IMR-90 (cell line): Measurements from ENCODE around the gene CCND3. TPM values are rescaled to one million over a fixed set of nuclear protein-coding genes. Genes with fewer than 3 reads are reported as not detected.

Experiments used
- ATAC-seq: fragments of 200-7000 bp; cut with Tn5 transposase; 2 replicates; pipeline ENCODE4 v1.9.1; 2020; ENCODE audit warnings: low read depth, mild to moderate bottlenecking, moderate library complexity
- BruUV-seq: library from RNA; stranded (reverse); fragments of 400-500 nt; replicated peaks from 2 replicates; lab custom pipeline; 2021; lab: Mats Ljungman, UMichigan
- CTCF ChIA-PET: fragments of 300-600 bp; formaldehyde crosslinking; extraction: SDS; loops from one replicate; lab custom pipeline; 2021; ENCODE audit warnings: antibody characterized with exemption; lab: Yijun Ruan, JAX
- POLR2A ChIA-PET: fragments of 300-600 bp; sonication (Branson Sonifier 250); formaldehyde crosslinking; loops from one replicate; lab custom pipeline; 2022; ENCODE audit warnings: antibody characterized with exemption; ENCODE audit not compliant: unreplicated experiment; lab: Charles Lee
- DNase-seq: peaks from one replicate; pipeline ENCODE4 v3.0.0; 2013
- H2AFZ ChIP-seq: replicated peaks from 2 replicates; pipeline ENCODE3; 2013; ENCODE audit warnings: low read length, mild to moderate bottlenecking; ENCODE audit not compliant: poor library complexity
- H2AK5ac ChIP-seq: 2 replicates; pipeline ENCODE4 v1.6.1; 2013; ENCODE audit warnings: low read depth, low read length, inconsistent platforms
- H2AK9ac ChIP-seq: replicated peaks from 2 replicates; pipeline ENCODE3; 2013; ENCODE audit warnings: mild to moderate bottlenecking, low read depth, low read length, moderate library complexity; ENCODE audit not compliant: poor library complexity
- H2BK120ac ChIP-seq: 2 replicates; pipeline ENCODE4 v1.6.1; 2013; ENCODE audit warnings: low read depth, low read length, inconsistent platforms
- H2BK15ac ChIP-seq: 3 replicates; pipeline ENCODE4 v1.6.1; 2013; ENCODE audit warnings: low read depth, low read length, inconsistent platforms
- H2BK20ac ChIP-seq: 2 replicates; pipeline ENCODE4 v1.6.1; 2013; ENCODE audit warnings: low read depth, mild to moderate bottlenecking, inconsistent platforms, low read length, moderate library complexity
- H2BK5ac ChIP-seq: 2 replicates; pipeline ENCODE4 v1.6.1; 2013; ENCODE audit warnings: mild to moderate bottlenecking, low read depth, low read length, inconsistent platforms; ENCODE audit not compliant: poor library complexity, severe bottlenecking
- H3K14ac ChIP-seq: replicated peaks from 2 replicates; pipeline ENCODE4 v1.6.1; 2013; ENCODE audit warnings: low read depth, low read length, inconsistent platforms
- H3K18ac ChIP-seq: 2 replicates; pipeline ENCODE4 v1.6.1; 2013; ENCODE audit warnings: low read depth, low read length, control low read depth
- H3K23ac ChIP-seq: 2 replicates; pipeline ENCODE4 v1.6.1; 2013; ENCODE audit warnings: low read depth, low read length, inconsistent platforms
- H3K27ac ChIP-seq: 2 replicates; pipeline ENCODE4 v1.5.1; 2013; ENCODE audit warnings: mild to moderate bottlenecking, control low read depth, low read length; ENCODE audit not compliant: insufficient read depth
- H3K27me3 ChIP-seq: 2 replicates; pipeline ENCODE4 v1.6.1; 2013; ENCODE audit warnings: low read length; ENCODE audit not compliant: control insufficient read depth, insufficient read depth
- H3K36me3 ChIP-seq: 2 replicates; pipeline ENCODE4 v1.6.1; 2013; ENCODE audit warnings: low read length, mixed read lengths; ENCODE audit not compliant: control insufficient read depth, insufficient read depth
- H3K4ac ChIP-seq: 2 replicates; pipeline ENCODE4 v1.6.1; 2013; ENCODE audit warnings: low read depth, low read length, inconsistent platforms
- H3K4me1 ChIP-seq: 2 replicates; pipeline ENCODE4 v1.6.1; 2013; ENCODE audit warnings: low read length, mixed read lengths; ENCODE audit not compliant: control insufficient read depth, insufficient read depth
- H3K4me2 ChIP-seq: 2 replicates; pipeline ENCODE4 v1.6.1; 2013; ENCODE audit warnings: low read depth, mild to moderate bottlenecking, control low read depth, low read length, moderate library complexity
- H3K4me3 ChIP-seq: 2 replicates; pipeline ENCODE4 v1.5.1; 2013; ENCODE audit warnings: low read depth, mild to moderate bottlenecking, control low read depth, low read length, moderate library complexity; ENCODE audit not compliant: insufficient read depth
- H3K56ac ChIP-seq: 2 replicates; pipeline ENCODE4 v1.6.1; 2013; ENCODE audit warnings: low read length, inconsistent platforms; ENCODE audit not compliant: insufficient read depth; ENCODE audit errors: extremely low read depth
- H3K79me1 ChIP-seq, 2 experiments: 2 replicates each; pipeline ENCODE4 v1.6.1; 2013; ENCODE audit warnings: low read length in 2 of 2, inconsistent platforms in 1 of 2, low read depth in 1 of 2
- H3K9ac ChIP-seq: 2 replicates; pipeline ENCODE4 v1.6.1; 2013; ENCODE audit warnings: low read depth, low read length, control low read depth
- H3K9me1 ChIP-seq: 2 replicates; pipeline ENCODE4 v1.6.1; 2013; ENCODE audit warnings: low read length, inconsistent platforms; ENCODE audit not compliant: insufficient read depth
- H3K9me3 ChIP-seq: 2 replicates; pipeline ENCODE4 v1.6.1; 2013; ENCODE audit warnings: low read length; ENCODE audit not compliant: control insufficient read depth, insufficient read depth
- H4K20me1 ChIP-seq: 2 replicates; pipeline ENCODE4 v1.6.1; 2013; ENCODE audit warnings: low read length, inconsistent platforms; ENCODE audit not compliant: insufficient read depth
- H4K5ac ChIP-seq: 2 replicates; pipeline ENCODE4 v1.6.1; 2013; ENCODE audit warnings: mild to moderate bottlenecking, low read depth, low read length, control low read depth
- H4K8ac ChIP-seq, 2 experiments: 2 replicates each; pipeline ENCODE4 v1.6.1; 2013; ENCODE audit warnings: low read depth in 2 of 2, low read length in 2 of 2, control low read depth in 1 of 2, inconsistent platforms in 1 of 2
- H4K91ac ChIP-seq: 2 replicates; pipeline ENCODE4 v1.6.1; 2013; ENCODE audit warnings: low read depth, low read length, inconsistent platforms; ENCODE audit not compliant: insufficient read depth
- CEBPB ChIP-seq: IDR thresholded peaks from 2 replicates; pipeline ENCODE4 v1.6.1; 2012; ENCODE audit warnings: low read depth, low read length, improper control_type of control experiment
- MXI1 ChIP-seq: IDR thresholded peaks from 2 replicates; pipeline ENCODE4 v1.6.1; 2012; ENCODE audit warnings: low read depth, mild to moderate bottlenecking, low read length, moderate library complexity, borderline replicate concordance
- RFX5 ChIP-seq: IDR thresholded peaks from 2 replicates; pipeline ENCODE4 v1.8.0; 2012; ENCODE audit warnings: low read depth, mild to moderate bottlenecking, low read length, moderate library complexity
- SMC3 ChIP-seq: fragments of 150-350 bp; IDR thresholded peaks from 2 replicates; pipeline ENCODE4 v1.6.1; 2016; ENCODE audit warnings: low read depth, mild to moderate bottlenecking, antibody characterized with exemption, low read length, moderate library complexity
- USF2 ChIP-seq: fragments of 150-350 bp; IDR thresholded peaks from 2 replicates; pipeline ENCODE4 v1.6.1; 2017; ENCODE audit warnings: mild to moderate bottlenecking, antibody characterized with exemption, low read length, low read depth
- WGBS, 2 experiments: methylation state at CpG; one replicate each; pipeline versions ENCODE4 v1.1.5 to v1.1.7; 2013; ENCODE audit warnings: missing lambda C conversion rate in 2 of 2; ENCODE audit not compliant: insufficient read length in 1 of 2; ENCODE audit errors: extremely low coverage in 2 of 2; 5-methylcytosine and 5-hydroxymethylcytosine counted together
- dilution Hi-C: fragments of 300-500 bp; cut with HindIII; formaldehyde crosslinking; loops from one replicate; pipeline ENCODE4 v1.14.3; 2018; ENCODE audit warnings: low sequenced_read_pairs; ENCODE audit not compliant: unreplicated experiment
- in situ Hi-C: fragments of 300-500 bp; cut with MboI; formaldehyde crosslinking; loops from 3 replicates; pipeline ENCODE4 v1.14.3; 2019; ENCODE audit warnings: low sequenced_read_pairs, inconsistent platforms, mixed read lengths
- intact Hi-C: fragments of 100-400 bp; cut with micrococcal nuclease; formaldehyde crosslinking; loops from 2 replicates; pipeline ENCODE4 v1.10.0; 2022
- polyA plus RNA-seq, 3 experiments: library from polyadenylated mRNA; depleted of rRNA; stranded (reverse); fragments of >200 nt; gene quantifications; 2 replicates each; pipeline ENCODE4 v1.2.3, GENCODE V29; 2012; ENCODE audit warnings: low replicate concordance in 1 of 3
- total RNA-seq: library from RNA; depleted of rRNA; stranded (reverse); fragments of >200 nt; gene quantifications from 2 replicates; pipeline ENCODE4 v1.2.3, GENCODE V29; 2012

Gene CCND3
- total and polyA plus RNA-seq, 2 of the 4 experiments (the other 2 are of a cell fraction): 19.2 to 61.9 TPM

GRCh38 chr6:41939176-41939847 is 2.3 kb downstream of the CCND3 start:
- H3K9ac ChIP-seq: peak overlapping the region; percentile 68
- peak overlapping the region; percentile 78 for H2BK5ac ChIP-seq
- H3K23ac ChIP-seq: peak overlapping the region; percentile 76
- no peak overlapping the region for H3K4me3 ChIP-seq
- no peak overlapping the region for H3K56ac ChIP-seq
- H2BK15ac ChIP-seq: no peak overlapping the region; the same call in 2 of the 3 replicates
- no peak for ATAC-seq
- H3K4ac ChIP-seq: peak overlapping the region; percentile 74
- H2AFZ ChIP-seq: peak overlapping the region; percentile 75
- H4K5ac ChIP-seq: peak overlapping the region; percentile 74
- H3K9me3 ChIP-seq: no peaks in the 10 kb centered on the region
- peak overlapping the region; percentile 31 for H3K18ac ChIP-seq
- peaks cover 22% of the 10 kb centered on the region for H3K36me3 ChIP-seq
- in situ Hi-C loops (loop anchor here (5.0 to 10.0 kb wide), 2 partner anchors 103 to 155 kb away; partner anchors contain the start of genes PRICKLE4 and TOMM6), intact Hi-C loops (loop anchor here (5.0 kb wide), 2 partner anchors 137 to 157 kb away; partner anchors contain the start of gene PRICKLE4), dilution Hi-C loops (no loop called here)
- ChIA-PET POLR2A (interaction anchor here (0.7 kb wide), 2 partner anchors 227 to 396 kb away, joined by 4 read pairs; no protein-coding TSS in a partner anchor), CTCF (interaction anchor here (0.6 to 1.5 kb wide), 8 partner anchors 18 to 507 kb away, joined by 3 to 5 read pairs (median 3); partner anchors contain the start of genes BYSL, MED20 and TOMM6)
- peak overlapping the region; percentile 21 to 68; a peak in 3 of 4 replicates for H4K8ac ChIP-seq
- H3K14ac ChIP-seq: peak overlapping the region; percentile 84
- H2AK9ac ChIP-seq: peak overlapping the region; percentile 99
- peak overlapping the region; percentile 85 for H2AK5ac ChIP-seq
- H3K79me1 ChIP-seq: peaks cover 17 to 64% of the 10 kb centered on the region in 2 experiments; a peak in 3 of 4 replicates
- H3K9me1 ChIP-seq: peaks cover 13% of the 10 kb centered on the region; the same call in 1 of the 2 replicates
- peak overlapping the region; percentile 91 for H3K4me2 ChIP-seq
- H2BK120ac ChIP-seq: peak overlapping the region; percentile 62
- WGBS, 2 experiments: 7% methylated on average over 3 of the region's 11 CpGs; no CpG with 5 or more reads in 1 of the 2 experiments
- peaks cover 30% of the 10 kb centered on the region for H3K4me1 ChIP-seq
- TF ChIP-seq SMC3 (no peak), MXI1 (no peak), USF2 (no peak), RFX5 (no peak), CEBPB (0 out of 2 replicates have a peak, but pooled peaks have one; percentile 8)
- peak; percentile 43 for DNase-seq
- peak overlapping the region; percentile 76 for H4K91ac ChIP-seq
- peaks cover 54% of the 10 kb centered on the region for H4K20me1 ChIP-seq
- no peaks in the 10 kb centered on the region for H3K27me3 ChIP-seq
- BruUV-seq: no TSS peak
- peak overlapping the region; percentile 47; the same call in 1 of the 2 replicates for H2BK20ac ChIP-seq
- peak overlapping the region; percentile 76 for H3K27ac ChIP-seq
